GM12875 (cell line): ENCODE data around the gene DERA.
A peak's percentile ranks its signal among the peaks of the same experiment; 100 is the strongest.
"Not testable (repeated sequence)": the region's sequence is repeated elsewhere in the genome, so short reads cannot be mapped to it uniquely, and the experiment has no call there.

ENCODE experiments used
- H3K4me3 ChIP-seq: one replicate; pipeline ENCODE4 v1.5.1; 2011; ENCODE audit warnings: low read depth, low read length, control low read depth
- TF ChIP-seq, protein P1 (sequence below): IDR thresholded peaks from 2 replicates; pipeline ENCODE4 v1.5.1; 2011; ENCODE audit warnings: low read depth, mild to moderate bottlenecking, control low read depth, inconsistent platforms, low read length, moderate library complexity, borderline replicate concordance; ENCODE audit not compliant: insufficient read depth

Gene DERA

DNA sequence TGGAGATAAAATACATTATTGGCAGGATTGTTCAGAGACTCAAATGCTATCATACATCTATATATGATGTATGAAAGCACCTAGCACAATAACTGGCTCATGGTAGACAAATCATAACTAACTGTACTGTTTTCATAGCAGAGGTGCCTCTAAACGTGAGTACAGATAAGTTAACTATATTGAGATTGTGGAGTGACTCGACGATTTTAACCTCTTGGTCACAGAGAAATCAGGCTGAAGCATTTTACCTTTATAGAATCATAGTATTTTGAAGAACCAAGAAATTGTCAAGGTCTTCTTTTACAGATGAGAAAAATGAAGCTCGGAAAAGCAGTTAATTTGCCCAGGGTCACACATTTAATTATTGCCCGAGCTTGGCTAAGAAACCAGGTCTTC is 666 bp upstream of the DERA start:
- TF ChIP-seq, protein P1, sequence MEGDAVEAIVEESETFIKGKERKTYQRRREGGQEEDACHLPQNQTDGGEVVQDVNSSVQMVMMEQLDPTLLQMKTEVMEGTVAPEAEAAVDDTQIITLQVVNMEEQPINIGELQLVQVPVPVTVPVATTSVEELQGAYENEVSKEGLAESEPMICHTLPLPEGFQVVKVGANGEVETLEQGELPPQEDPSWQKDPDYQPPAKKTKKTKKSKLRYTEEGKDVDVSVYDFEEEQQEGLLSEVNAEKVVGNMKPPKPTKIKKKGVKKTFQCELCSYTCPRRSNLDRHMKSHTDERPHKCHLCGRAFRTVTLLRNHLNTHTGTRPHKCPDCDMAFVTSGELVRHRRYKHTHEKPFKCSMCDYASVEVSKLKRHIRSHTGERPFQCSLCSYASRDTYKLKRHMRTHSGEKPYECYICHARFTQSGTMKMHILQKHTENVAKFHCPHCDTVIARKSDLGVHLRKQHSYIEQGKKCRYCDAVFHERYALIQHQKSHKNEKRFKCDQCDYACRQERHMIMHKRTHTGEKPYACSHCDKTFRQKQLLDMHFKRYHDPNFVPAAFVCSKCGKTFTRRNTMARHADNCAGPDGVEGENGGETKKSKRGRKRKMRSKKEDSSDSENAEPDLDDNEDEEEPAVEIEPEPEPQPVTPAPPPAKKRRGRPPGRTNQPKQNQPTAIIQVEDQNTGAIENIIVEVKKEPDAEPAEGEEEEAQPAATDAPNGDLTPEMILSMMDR: no peak
- H3K4me3 ChIP-seq: no peak overlapping the region

DNA sequence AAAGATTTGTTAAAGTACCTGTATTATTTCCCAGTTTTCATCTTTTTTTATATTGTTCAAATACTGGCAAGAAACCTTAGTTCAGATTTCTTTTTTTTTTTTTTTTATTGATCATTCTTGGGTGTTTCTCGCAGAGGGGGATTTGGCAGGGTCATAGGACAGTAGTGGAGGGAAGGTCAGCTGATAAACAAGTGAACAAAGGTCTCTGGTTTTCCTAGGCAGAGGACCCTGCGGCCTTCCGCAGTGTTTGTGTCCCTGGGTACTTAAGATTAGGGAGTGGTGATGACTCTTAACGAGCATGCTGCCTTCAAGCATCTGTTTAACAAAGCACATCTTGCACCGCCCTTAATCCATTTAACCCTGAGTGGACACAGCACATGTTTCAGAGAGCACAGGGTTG is 799 bp downstream of the DERA start:
- H3K4me3 ChIP-seq: peak overlapping the region; percentile 90

GRCh38 chr12:15914131-15914530 is 3.0 kb downstream of the DERA start:
- H3K4me3 ChIP-seq: not testable (repeated sequence)

GRCh38 chr12:15918066-15918465 is 6.9 kb downstream of the DERA start:
- H3K4me3 ChIP-seq: no peak overlapping the region
- TF ChIP-seq, protein P1: no peak

DNA sequence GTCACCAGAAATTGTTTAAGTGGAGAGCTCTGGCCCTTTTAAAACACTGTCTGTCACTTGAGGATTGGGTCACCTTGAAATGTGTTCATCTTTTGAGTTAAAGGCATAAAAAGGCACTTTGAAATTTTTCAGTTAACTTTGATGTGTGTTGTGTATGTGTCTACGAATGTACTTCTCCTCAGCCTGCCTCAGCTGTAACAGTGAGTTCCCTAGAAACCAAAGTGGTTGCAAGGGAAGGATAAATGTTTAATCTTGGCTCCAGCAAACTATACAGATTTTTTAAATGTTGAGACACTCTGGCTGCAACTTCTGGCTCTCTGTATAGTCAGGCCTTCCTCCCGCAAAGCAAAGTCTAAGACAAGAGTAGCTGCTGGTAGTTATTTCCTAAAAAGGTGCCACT is 8.3 kb downstream of the DERA start:
- H3K4me3 ChIP-seq: no peak overlapping the region
- TF ChIP-seq, protein P1: no peak

GRCh38 chr12:15924956-15925355 is 13.8 kb downstream of the DERA start:
- H3K4me3 ChIP-seq: no peak overlapping the region
- TF ChIP-seq, protein P1: no peak

- TF ChIP-seq, protein P1: no peak
Measured at GRCh38 chr12:15928346-15928745, 17.2 kb downstream of the DERA start.

GRCh38 chr12:15928870-15929571 is 17.9 kb downstream of the DERA start:
- no peak overlapping the region for H3K4me3 ChIP-seq
- TF ChIP-seq, protein P1: no peak

More at GRCh38 chr12:15928346-15928745, 17.2 kb downstream of the DERA start:
- no peak overlapping the region for H3K4me3 ChIP-seq
